22Rv1 (cell line): ENCODE results near the gene LDLRAD4.

Source experiments
- ZFX ChIP-seq: fragments of 450-650 bp; IDR thresholded peaks from 2 replicates; pipeline ENCODE4 v1.6.1; 2017; ENCODE audit warnings: antibody characterized with exemption, borderline replicate concordance
- TF ChIP-seq, protein P1 (sequence below): fragments of 450-650 bp; IDR thresholded peaks from 2 replicates; pipeline ENCODE4 v1.5.1; 2017; ENCODE audit warnings: mild to moderate bottlenecking

DNA sequence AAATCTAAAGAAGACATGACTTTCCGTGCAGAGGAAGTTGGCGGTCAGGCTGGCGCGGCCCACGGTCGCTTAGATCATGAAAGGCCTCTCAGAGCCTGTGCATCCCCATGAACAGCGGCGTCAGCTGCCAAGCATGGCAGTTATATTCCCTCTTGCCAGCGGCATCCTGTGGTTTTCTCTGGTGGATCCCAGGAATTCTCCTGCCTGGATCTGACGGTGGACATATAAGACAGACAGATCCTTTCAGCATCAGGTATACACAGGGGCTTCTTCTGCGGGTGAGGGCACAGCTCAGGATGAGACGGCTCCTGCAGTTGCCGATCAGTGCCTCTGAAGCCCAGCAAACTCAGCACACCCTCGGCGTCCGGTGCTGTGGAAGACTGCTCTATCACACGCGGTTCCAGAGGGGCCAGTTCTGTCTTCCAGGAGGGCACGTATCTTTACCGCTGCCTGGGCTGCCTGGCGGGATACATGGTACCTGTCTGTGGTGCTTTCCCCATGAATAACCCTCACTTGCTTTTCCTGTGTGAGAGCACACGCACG, 157.8 kb downstream of the LDLRAD4 start:
- TF ChIP-seq, protein P1, sequence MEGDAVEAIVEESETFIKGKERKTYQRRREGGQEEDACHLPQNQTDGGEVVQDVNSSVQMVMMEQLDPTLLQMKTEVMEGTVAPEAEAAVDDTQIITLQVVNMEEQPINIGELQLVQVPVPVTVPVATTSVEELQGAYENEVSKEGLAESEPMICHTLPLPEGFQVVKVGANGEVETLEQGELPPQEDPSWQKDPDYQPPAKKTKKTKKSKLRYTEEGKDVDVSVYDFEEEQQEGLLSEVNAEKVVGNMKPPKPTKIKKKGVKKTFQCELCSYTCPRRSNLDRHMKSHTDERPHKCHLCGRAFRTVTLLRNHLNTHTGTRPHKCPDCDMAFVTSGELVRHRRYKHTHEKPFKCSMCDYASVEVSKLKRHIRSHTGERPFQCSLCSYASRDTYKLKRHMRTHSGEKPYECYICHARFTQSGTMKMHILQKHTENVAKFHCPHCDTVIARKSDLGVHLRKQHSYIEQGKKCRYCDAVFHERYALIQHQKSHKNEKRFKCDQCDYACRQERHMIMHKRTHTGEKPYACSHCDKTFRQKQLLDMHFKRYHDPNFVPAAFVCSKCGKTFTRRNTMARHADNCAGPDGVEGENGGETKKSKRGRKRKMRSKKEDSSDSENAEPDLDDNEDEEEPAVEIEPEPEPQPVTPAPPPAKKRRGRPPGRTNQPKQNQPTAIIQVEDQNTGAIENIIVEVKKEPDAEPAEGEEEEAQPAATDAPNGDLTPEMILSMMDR, result no peak
- no peak for TF ChIP-seq ZFX
